Measurements from ENCODE around the gene HSPB9.

Gene HSPB9

GRCh38 chr17:42166196-42166763, 43.7 kb downstream of the HSPB9 start:
- H3K4me3 Mint-ChIP-seq = no peak overlapping the region
- no peaks in the 10 kb centered on the region for H3K9me3 Mint-ChIP-seq
- H3K4me1 Mint-ChIP-seq = peaks cover 12% of the 10 kb centered on the region
- H3K36me3 Mint-ChIP-seq (ENCODE audit: low read depth) = no peaks in the 10 kb centered on the region
- DNase-seq = no peak
- no peak overlapping the region for H3K27ac Mint-ChIP-seq
- peaks cover 24% of the 10 kb centered on the region for H3K27me3 Mint-ChIP-seq (ENCODE audit: low read depth, poor library complexity)
- TF ChIP-seq, protein P1, sequence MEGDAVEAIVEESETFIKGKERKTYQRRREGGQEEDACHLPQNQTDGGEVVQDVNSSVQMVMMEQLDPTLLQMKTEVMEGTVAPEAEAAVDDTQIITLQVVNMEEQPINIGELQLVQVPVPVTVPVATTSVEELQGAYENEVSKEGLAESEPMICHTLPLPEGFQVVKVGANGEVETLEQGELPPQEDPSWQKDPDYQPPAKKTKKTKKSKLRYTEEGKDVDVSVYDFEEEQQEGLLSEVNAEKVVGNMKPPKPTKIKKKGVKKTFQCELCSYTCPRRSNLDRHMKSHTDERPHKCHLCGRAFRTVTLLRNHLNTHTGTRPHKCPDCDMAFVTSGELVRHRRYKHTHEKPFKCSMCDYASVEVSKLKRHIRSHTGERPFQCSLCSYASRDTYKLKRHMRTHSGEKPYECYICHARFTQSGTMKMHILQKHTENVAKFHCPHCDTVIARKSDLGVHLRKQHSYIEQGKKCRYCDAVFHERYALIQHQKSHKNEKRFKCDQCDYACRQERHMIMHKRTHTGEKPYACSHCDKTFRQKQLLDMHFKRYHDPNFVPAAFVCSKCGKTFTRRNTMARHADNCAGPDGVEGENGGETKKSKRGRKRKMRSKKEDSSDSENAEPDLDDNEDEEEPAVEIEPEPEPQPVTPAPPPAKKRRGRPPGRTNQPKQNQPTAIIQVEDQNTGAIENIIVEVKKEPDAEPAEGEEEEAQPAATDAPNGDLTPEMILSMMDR (IDR thresholded peaks at IDR 0.05) = no peak

GRCh38 chr17:42167807-42168206, 45.2 kb downstream of the HSPB9 start:
- TF ChIP-seq, protein P1 (IDR thresholded peaks at IDR 0.05) = no peak
- H3K27me3 Mint-ChIP-seq (ENCODE audit: low read depth, poor library complexity) = peaks cover 34% of the 10 kb centered on the region
- no peaks in the 10 kb centered on the region for H3K36me3 Mint-ChIP-seq (ENCODE audit: low read depth)
- H3K4me3 Mint-ChIP-seq = no peak overlapping the region
- H3K4me1 Mint-ChIP-seq = peaks cover 8% of the 10 kb centered on the region
- no peak for DNase-seq
- H3K9me3 Mint-ChIP-seq = no peaks in the 10 kb centered on the region
- H3K27ac Mint-ChIP-seq = peak overlapping the region; percentile 19

DNA sequence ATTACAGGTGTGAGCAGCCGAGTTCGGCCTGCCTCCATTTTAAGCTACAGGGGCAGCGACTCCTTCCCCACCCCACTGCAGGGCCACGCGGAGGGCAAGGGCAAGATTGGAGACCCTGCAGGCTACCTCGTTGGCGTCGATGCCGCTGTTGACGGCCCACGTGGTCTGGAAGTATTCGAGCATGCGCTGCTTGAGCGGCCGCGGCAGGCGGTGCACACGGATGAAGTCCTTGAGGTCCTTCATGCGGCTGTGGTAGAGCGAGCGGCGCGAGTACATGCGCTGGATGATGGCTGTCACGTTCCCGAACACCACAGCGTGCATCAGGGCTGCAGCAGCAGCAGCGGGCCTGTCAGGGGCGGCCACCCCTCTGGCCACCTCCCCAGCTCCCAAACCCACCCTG, 46.7 kb downstream of the HSPB9 start:
- H3K4me3 Mint-ChIP-seq = no peak overlapping the region

DNA sequence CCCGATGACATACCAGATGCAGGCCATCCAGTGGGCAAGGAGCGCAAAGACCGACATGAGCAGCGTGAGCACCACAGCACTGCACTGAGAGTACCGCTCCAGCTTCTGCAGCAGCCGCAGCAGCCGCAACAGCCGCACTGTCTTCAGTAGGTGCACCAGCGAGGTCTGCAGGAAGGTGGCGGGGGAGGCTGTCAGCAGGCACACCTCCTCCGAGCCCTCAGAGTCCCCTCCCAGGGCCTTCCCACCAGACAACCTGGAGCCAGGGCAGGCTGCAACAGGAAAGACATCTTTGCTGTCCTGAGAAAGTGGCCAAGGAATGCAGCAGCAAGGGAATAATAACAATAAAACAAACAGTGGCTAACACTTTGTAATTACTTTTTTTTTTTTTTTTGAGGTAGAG, 49.2 kb downstream of the HSPB9 start:
- no peak overlapping the region for H3K4me3 Mint-ChIP-seq
- peak; percentile 18 for DNase-seq
- no peaks in the 10 kb centered on the region for H3K9me3 Mint-ChIP-seq
- no peak overlapping the region for H3K27ac Mint-ChIP-seq
- peaks cover 57% of the 10 kb centered on the region for H3K27me3 Mint-ChIP-seq (ENCODE audit: low read depth, poor library complexity)
- H3K36me3 Mint-ChIP-seq (ENCODE audit: low read depth) = no peaks in the 10 kb centered on the region
- TF ChIP-seq, protein P1 (IDR thresholded peaks at IDR 0.05) = no peak
- H3K4me1 Mint-ChIP-seq = no peaks in the 10 kb centered on the region

More for the DNA sequence above, 46.7 kb downstream of the HSPB9 start:
- Mint-ChIP-seq H3K36me3 (ENCODE audit: low read depth) (no peaks in the 10 kb centered on the region), H3K4me1 (no peaks in the 10 kb centered on the region), H3K9me3 (no peaks in the 10 kb centered on the region), H3K27ac (no peak overlapping the region), H3K27me3 (ENCODE audit: low read depth, poor library complexity) (peaks cover 40% of the 10 kb centered on the region)
- DNase-seq = no peak
- TF ChIP-seq, protein P1 (IDR thresholded peaks at IDR 0.05) = no peak
